Natural killer cell (primary cell): ENCODE data around the gene IFT172. TPM values are rescaled to one million over a fixed set of nuclear protein-coding genes. Genes with fewer than 3 reads are reported as not detected.

ENCODE experiments used
- ATAC-seq, 3 donors: fragments of 150-1000 bp in 2 of 3; fragments of 200-7000 bp in 1 of 3; cut with Tn5 transposase; 1 replicate in 1 of 3; 2 replicates in 2 of 3; pipeline ENCODE4 v1.10.0; 2021; ENCODE audit warnings: mild to moderate bottlenecking in 2 of 3, moderate library complexity in 2 of 3
- DNase-seq, 2 donors: peaks; one replicate each; pipeline versions ENCODE4 v3.0.0 to v3.0.0-alpha.2; 2013 to 2021; ENCODE audit warnings: mixed read lengths in 1 of 2
- H3K27ac ChIP-seq: one replicate; pipeline ENCODE4 v1.5.1; 2013; ENCODE audit warnings: mild to moderate bottlenecking, low read length
- H3K27me3 ChIP-seq: one replicate; pipeline ENCODE4 v1.6.1; 2013; ENCODE audit warnings: low read length; ENCODE audit not compliant: control insufficient read depth, insufficient read depth
- H3K36me3 ChIP-seq: one replicate; pipeline ENCODE4 v1.6.1; 2013; ENCODE audit warnings: low read length; ENCODE audit not compliant: control insufficient read depth, insufficient read depth
- H3K4me1 ChIP-seq: one replicate; pipeline ENCODE4 v1.6.1; 2013; ENCODE audit warnings: low read length; ENCODE audit not compliant: control insufficient read depth, insufficient read depth
- H3K4me3 ChIP-seq: one replicate; pipeline ENCODE4 v1.5.1; 2013; ENCODE audit warnings: low read length
- H3K9me3 ChIP-seq: one replicate; pipeline ENCODE4 v1.6.1; 2013; ENCODE audit warnings: low read length; ENCODE audit not compliant: control insufficient read depth, insufficient read depth
- H3K27ac Mint-ChIP-seq, 2 donors: one replicate each; pipeline ENCODE4 v1.8.0; 2022; ENCODE audit warnings: mild to moderate bottlenecking in 2 of 2, mixed read lengths in 2 of 2, moderate library complexity in 1 of 2
- H3K27me3 Mint-ChIP-seq, 2 donors: one replicate each; pipeline ENCODE4 v1.8.0; 2022; ENCODE audit warnings: low read depth in 2 of 2, mixed read lengths in 2 of 2
- H3K36me3 Mint-ChIP-seq: one replicate; pipeline ENCODE4 v1.8.0; 2022; ENCODE audit warnings: mixed read lengths
- H3K4me1 Mint-ChIP-seq, 2 donors: one replicate each; pipeline ENCODE4 v1.8.0; 2022; ENCODE audit warnings: mixed read lengths in 2 of 2
- H3K4me3 Mint-ChIP-seq: one replicate; pipeline ENCODE4 v1.8.0; 2022; ENCODE audit warnings: mild to moderate bottlenecking, moderate library complexity, mixed read lengths
- H3K9me3 Mint-ChIP-seq, 2 donors: one replicate each; pipeline ENCODE4 v1.8.0; 2022; ENCODE audit warnings: mixed read lengths in 2 of 2
- CTCF ChIP-seq: fragments of 200-600 bp; IDR thresholded peaks from one replicate; pipeline ENCODE4 v1.8.0; 2022; ENCODE audit warnings: antibody characterized with exemption
- WGBS: methylation state at CpG from one replicate; pipeline ENCODE4 v1.1.7; 2013; ENCODE audit warnings: missing lambda C conversion rate; ENCODE audit not compliant: insufficient coverage; 5-methylcytosine and 5-hydroxymethylcytosine counted together
- intact Hi-C: fragments of 100-400 bp; cut with micrococcal nuclease; formaldehyde crosslinking; loops from one replicate; pipeline ENCODE4 v1.14.2; 2022
- total RNA-seq, 4 donors: library from RNA; stranded (reverse); fragments of 120-200 nt in 1 of 4; gene quantifications; one replicate each; pipeline versions ENCODE4 v1.2.3 to v1.2.4, GENCODE V29; 2013 to 2022

IFT172 gene
- total RNA-seq, 3 donors from 2014 or later (not counting 1 experiment from before 2014, with no cell fraction given) = 24.8 to 35.7 (median 30.7) TPM

- H3K27me3 Mint-ChIP-seq = peaks cover 27 to 42% of the 10 kb centered on the region in 2 donors
- no peaks in the 10 kb centered on the region for H3K4me1 Mint-ChIP-seq
- no peaks in the 10 kb centered on the region for H3K36me3 ChIP-seq
- no peaks in the 10 kb centered on the region for H3K9me3 Mint-ChIP-seq
- H3K27ac ChIP-seq = no peak overlapping the region
- no peaks in the 10 kb centered on the region for H3K9me3 ChIP-seq
- no peak overlapping the region for H3K27ac Mint-ChIP-seq
- H3K27me3 ChIP-seq = peaks cover 3% of the 10 kb centered on the region
- no peaks in the 10 kb centered on the region for H3K36me3 Mint-ChIP-seq
- WGBS = 83% methylated on average over 3 of the region's 4 CpGs
- H3K4me3 Mint-ChIP-seq = no peak overlapping the region
- ATAC-seq (no peak), DNase-seq (no peak)
- H3K4me1 ChIP-seq = no peaks in the 10 kb centered on the region
- TF ChIP-seq CTCF = no peak
- intact Hi-C loops = no loop called here
- no peak overlapping the region for H3K4me3 ChIP-seq
These were observed 12.6 kb upstream of the IFT172 start for GRCh38 chr2:27502142-27502541.

GRCh38 chr2:27501042-27501441, 11.5 kb upstream of the IFT172 start:
- Mint-ChIP-seq H3K36me3 (no peaks in the 10 kb centered on the region), H3K4me3 (no peak overlapping the region), H3K27me3 (peaks cover 34 to 53% of the 10 kb centered on the region in 2 donors), H3K4me1 (no peaks in the 10 kb centered on the region), H3K9me3 (no peaks in the 10 kb centered on the region), H3K27ac (no peak overlapping the region)
- peaks cover 12% of the 10 kb centered on the region for H3K27me3 ChIP-seq
- H3K4me1 ChIP-seq = no peaks in the 10 kb centered on the region
- no peak overlapping the region for H3K27ac ChIP-seq
- H3K36me3 ChIP-seq = no peaks in the 10 kb centered on the region
- no peak overlapping the region for H3K4me3 ChIP-seq
- DNase-seq (no peak), ATAC-seq (no peak)
- intact Hi-C loops = no loop called here
- no peaks in the 10 kb centered on the region for H3K9me3 ChIP-seq
- no peak for TF ChIP-seq CTCF

GRCh38 chr2:27498975-27499374, 9.4 kb upstream of the IFT172 start:
- WGBS = 85% methylated on average over 3 of the region's 3 CpGs
- peaks cover 44 to 68% of the 10 kb centered on the region in 2 donors for H3K27me3 Mint-ChIP-seq

More at GRCh38 chr2:27498975-27499374, 9.4 kb upstream of the IFT172 start:
- Mint-ChIP-seq H3K4me1 (peaks cover 7 to 9% of the 10 kb centered on the region in 2 donors), H3K9me3 (no peaks in the 10 kb centered on the region), H3K4me3 (no peak overlapping the region), H3K27ac (no peak overlapping the region), H3K36me3 (no peaks in the 10 kb centered on the region)
- intact Hi-C loops = no loop called here
- no peak overlapping the region for H3K4me3 ChIP-seq
- ATAC-seq = no peak
- H3K27ac ChIP-seq = no peak overlapping the region
- TF ChIP-seq CTCF = no peak
- peaks cover 29% of the 10 kb centered on the region for H3K27me3 ChIP-seq
- H3K36me3 ChIP-seq = no peaks in the 10 kb centered on the region
- no peaks in the 10 kb centered on the region for H3K9me3 ChIP-seq
- no peak for DNase-seq
- peaks cover 11% of the 10 kb centered on the region for H3K4me1 ChIP-seq
